ENCODE data around the gene PCDHGC5.

The PCDHGC5 gene

DNA sequence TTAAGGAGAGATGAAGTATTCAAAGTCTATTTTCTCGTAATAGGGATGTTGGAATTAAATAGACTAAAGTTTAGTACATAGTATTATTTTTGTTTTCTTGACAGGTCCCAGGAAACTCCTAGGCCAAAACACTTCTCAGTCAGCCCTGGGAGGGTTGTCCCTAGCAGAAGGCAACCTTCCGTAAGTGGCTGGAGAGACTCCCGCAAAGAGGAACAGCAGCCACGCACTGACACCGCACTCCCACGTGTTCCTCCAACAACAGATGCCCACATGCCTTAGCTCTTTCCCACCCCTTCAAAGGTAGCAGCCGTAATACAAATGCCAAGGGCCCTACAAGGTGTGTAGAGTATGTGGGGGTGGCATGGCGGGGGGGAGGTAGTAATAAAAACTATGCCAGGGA is 28.4 kb downstream of the PCDHGC5 start:
- H3K27ac ChIP-seq: 0 out of 2 replicates have a peak overlapping the region, but pooled peaks have one; percentile 20
- no peak for DNase-seq (ENCODE audit: low spot score)
- ChIA-PET CTCF (interaction anchor here (0.6 to 1.4 kb wide), 2 partner anchors 7 to 43 kb away, joined by 4 to 5 read pairs; no protein-coding TSS in a partner anchor), POLR2A (ENCODE audit: low non-redundant PET) (no interaction called here)
- TF ChIP-seq, protein P1, sequence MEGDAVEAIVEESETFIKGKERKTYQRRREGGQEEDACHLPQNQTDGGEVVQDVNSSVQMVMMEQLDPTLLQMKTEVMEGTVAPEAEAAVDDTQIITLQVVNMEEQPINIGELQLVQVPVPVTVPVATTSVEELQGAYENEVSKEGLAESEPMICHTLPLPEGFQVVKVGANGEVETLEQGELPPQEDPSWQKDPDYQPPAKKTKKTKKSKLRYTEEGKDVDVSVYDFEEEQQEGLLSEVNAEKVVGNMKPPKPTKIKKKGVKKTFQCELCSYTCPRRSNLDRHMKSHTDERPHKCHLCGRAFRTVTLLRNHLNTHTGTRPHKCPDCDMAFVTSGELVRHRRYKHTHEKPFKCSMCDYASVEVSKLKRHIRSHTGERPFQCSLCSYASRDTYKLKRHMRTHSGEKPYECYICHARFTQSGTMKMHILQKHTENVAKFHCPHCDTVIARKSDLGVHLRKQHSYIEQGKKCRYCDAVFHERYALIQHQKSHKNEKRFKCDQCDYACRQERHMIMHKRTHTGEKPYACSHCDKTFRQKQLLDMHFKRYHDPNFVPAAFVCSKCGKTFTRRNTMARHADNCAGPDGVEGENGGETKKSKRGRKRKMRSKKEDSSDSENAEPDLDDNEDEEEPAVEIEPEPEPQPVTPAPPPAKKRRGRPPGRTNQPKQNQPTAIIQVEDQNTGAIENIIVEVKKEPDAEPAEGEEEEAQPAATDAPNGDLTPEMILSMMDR (conservative IDR thresholded peaks at IDR 0.05; ENCODE audit: low read depth): no peak

DNA sequence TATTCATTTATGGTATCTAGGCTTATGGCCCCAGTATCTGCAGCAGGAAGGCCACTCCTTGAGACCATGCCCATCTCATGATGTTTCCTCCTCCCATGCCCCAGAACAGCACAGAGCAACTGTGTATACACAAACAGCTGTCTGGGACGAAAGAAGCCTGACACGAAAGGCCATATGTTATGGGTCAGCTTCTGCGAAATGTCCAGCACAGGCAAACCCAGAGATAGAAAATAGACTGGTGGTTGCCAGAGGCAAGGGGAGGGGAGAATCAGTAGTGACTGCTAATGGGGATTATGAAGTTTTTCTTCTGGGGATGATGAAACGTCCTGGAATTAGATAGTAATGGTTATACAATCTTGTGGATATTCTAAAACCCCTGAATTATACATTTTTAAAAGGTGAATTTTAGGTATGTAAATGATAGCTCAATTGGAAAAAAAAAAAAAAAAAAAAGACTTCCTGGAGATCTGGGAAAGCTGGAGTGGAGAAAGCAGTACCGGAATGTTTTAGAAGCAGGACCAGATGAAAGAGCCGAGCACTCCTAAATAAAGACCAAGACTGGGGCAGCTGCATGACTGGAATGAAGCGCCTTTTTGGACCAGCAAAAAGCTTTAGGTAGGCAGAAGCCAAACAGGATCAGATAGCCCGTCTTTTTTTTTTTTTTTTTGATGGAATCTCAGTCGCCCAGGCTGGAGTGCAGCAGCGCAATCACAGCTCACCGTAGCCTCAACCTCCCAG is 29.2 kb downstream of the PCDHGC5 start:
- CTCF ChIA-PET: interaction anchor here (1.8 kb wide), 1 partner anchor 46 kb away, joined by 4 read pairs; no protein-coding TSS in a partner anchor
- TF ChIP-seq, protein P1 (conservative IDR thresholded peaks at IDR 0.05; ENCODE audit: low read depth): no peak
- 0 out of 2 replicates have a peak overlapping the region, but pooled peaks have one; percentile 12 for H3K27ac ChIP-seq
- POLR2A ChIA-PET (ENCODE audit: low non-redundant PET): no interaction called here
- DNase-seq (ENCODE audit: low spot score): no peak

DNA sequence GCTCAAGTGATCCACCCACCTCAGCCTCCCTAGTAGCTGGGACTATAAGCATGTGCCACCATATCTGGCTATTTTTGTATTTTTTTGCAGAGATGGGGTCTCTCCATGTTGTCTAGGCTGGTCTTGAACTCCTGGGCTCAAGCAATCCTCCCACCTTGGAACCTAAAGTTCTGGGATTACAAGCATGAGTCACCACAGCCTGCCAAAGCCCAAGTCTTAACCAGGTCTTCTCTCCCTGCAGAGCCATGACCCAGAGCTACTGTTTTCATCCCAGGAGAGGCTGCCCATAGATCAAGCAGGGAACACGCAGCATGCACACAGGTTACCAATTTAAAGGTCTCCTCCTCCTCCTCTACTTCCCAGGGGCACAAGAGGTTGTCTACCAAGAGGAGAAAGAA is 29.7 kb downstream of the PCDHGC5 start:
- 0 out of 2 replicates have a peak overlapping the region, but pooled peaks have one; percentile 12 for H3K27ac ChIP-seq
- DNase-seq (ENCODE audit: low spot score): no peak
- TF ChIP-seq, protein P1 (conservative IDR thresholded peaks at IDR 0.05; ENCODE audit: low read depth): no peak
- ChIA-PET POLR2A (ENCODE audit: low non-redundant PET) (no interaction called here), CTCF (interaction anchor here (1.8 kb wide), 1 partner anchor 45 kb away, joined by 4 read pairs; no protein-coding TSS in a partner anchor)

DNA sequence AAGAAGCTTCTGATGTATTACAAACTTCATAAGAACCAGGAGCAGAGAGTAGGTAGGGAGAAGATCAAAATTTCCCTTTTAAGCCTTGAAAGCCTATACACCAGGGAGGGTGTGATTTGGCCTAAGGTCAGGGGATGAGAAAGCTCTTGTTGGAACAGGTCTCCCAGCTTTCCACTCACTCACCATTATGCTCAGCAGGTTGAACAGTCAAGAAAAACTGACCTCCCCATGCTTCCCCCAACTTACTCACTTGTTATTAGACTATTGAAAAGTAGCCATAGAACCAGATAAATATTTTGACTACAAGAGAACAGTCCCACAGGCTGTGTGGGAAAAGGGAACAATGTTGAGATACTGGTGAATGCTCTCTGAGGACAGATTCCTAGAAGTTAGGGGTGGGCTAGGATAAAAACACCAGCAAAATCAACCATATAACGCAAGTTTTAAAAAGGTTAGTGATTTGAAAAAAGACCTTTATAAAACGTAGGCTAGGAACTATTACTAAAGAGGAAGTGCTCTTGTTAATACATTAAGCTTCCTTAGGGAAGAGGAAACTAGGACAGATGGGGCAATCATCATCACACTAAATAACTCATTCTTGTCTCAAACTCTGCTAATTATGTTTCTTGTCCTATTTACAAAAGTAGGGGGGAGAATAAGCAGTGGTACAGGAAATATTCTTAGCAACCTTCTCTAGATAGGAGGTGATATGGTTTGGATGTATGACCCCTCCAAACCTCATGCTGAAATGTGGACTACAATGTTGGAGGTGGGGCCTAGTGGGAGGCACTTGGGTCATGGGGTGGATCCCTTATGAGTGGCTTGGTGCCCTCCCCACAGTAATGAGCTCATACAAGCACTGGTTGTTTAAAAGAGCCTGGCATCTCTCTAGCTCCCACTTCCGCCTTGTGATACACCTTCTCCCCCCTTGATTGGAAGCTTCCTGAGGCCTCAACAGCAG is 31.0 kb downstream of the PCDHGC5 start:
- ChIA-PET POLR2A (ENCODE audit: low non-redundant PET) (no interaction called here), CTCF (interaction anchor here (0.6 to 1.9 kb wide), 6 partner anchors 8 to 359 kb away, joined by 3 to 9 read pairs (median 4); partner anchors contain the start of gene PCDHGA12)
- TF ChIP-seq, protein P1 (conservative IDR thresholded peaks at IDR 0.05; ENCODE audit: low read depth): no peak
- no peak for DNase-seq (ENCODE audit: low spot score)
- peak overlapping the region; percentile 90 for H3K27ac ChIP-seq

DNA sequence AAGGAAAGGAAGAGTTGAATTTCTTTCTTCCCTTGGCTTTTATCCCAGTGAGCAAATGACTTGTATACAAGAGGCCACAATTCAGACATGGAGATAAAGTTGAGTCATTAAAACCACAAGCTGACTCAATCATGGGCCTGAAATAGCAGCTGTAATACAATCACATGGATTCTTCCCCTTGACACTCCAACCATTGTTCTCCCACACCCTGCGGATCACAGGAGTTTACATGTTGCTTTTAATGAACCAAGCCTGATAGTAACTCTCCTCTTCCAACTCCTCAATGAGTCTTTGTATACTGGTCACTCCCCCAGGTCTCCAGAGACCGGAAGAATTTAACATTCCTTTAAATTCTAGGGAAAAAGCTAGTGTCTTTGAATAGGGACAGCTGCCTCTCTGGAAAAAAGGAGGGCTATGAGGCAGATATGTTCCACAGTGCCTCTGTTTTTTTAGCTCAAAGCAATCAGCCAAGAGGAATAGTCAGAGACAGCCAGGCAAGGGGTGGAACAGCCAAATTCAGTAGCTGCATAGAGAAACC is 32.4 kb downstream of the PCDHGC5 start:
- TF ChIP-seq, protein P1 (conservative IDR thresholded peaks at IDR 0.05; ENCODE audit: low read depth): no peak
- POLR2A ChIA-PET (ENCODE audit: low non-redundant PET): interaction anchor here (0.6 to 1.0 kb wide), 3 partner anchors 34 to 46 kb away, joined by 3 read pairs; no protein-coding TSS in a partner anchor
- CTCF ChIA-PET: interaction anchor here (0.5 to 2.0 kb wide), 12 partner anchors 8 to 298 kb away, joined by 3 to 9 read pairs (median 4); partner anchors contain the start of genes PCDHGA12, PCDHGA6 and PCDHGA9
- peak; percentile 98 for DNase-seq (ENCODE audit: low spot score)
- peak overlapping the region; percentile 90 for H3K27ac ChIP-seq
